SKM-1 (cell line): ENCODE data around the gene GPN2.
"Not testable (repeated sequence)": the region's sequence is repeated elsewhere in the genome, so short reads cannot be mapped to it uniquely, and the experiment has no call there.

Experiments used
- DNase-seq: peaks from one replicate; lab custom pipeline; 2025; ENCODE audit not compliant: unreplicated experiment; lab: John Stamatoyannopoulos, UW

The GPN2 gene

GRCh38 chr1:26837665-26838064, 52.4 kb downstream of the GPN2 start:
- DNase-seq = not testable (repeated sequence)

GRCh38 chr1:26833432-26834405, 56.4 kb downstream of the GPN2 start:
- no peak for DNase-seq

- no peak for DNase-seq
Measured at GRCh38 chr1:26832249-26832960, 57.7 kb downstream of the GPN2 start.

- DNase-seq = no peak
Measured at GRCh38 chr1:26831546-26832248, 58.4 kb downstream of the GPN2 start.

GRCh38 chr1:26831059-26831458, 59.0 kb downstream of the GPN2 start:
- no peak for DNase-seq

GRCh38 chr1:26829184-26829911, 60.7 kb downstream of the GPN2 start:
- DNase-seq = no peak

- DNase-seq = peak; percentile 23
Measured at GRCh38 chr1:26828411-26828991, 61.6 kb downstream of the GPN2 start.

GRCh38 chr1:26827663-26828062, 62.4 kb downstream of the GPN2 start:
- DNase-seq = no peak

- no peak for DNase-seq
Measured at GRCh38 chr1:26827106-26827604, 62.9 kb downstream of the GPN2 start.

GRCh38 chr1:26826261-26827105, 63.6 kb downstream of the GPN2 start, which contains the start of gene ZDHHC18:
Gene ZDHHC18, plus strand, starts transcription at chr1:26826688. Its CDS starts 117 bp downstream, at chr1:26826805.
- peak; percentile 21 for DNase-seq
